HCT116 (cell line): Measurements from ENCODE around the gene SLTM. TPM values are rescaled to one million over a fixed set of nuclear protein-coding genes. Genes with fewer than 3 reads are reported as not detected.

Experiments
- ATAC-seq: fragments of 200-7000 bp; cut with Tn5 transposase; 2 replicates; pipeline ENCODE4 v1.9.1; 2020; ENCODE audit warnings: mild to moderate bottlenecking, moderate library complexity
- BruUV-seq: library from RNA; stranded (reverse); fragments of 400-500 nt; replicated peaks from 2 replicates; lab custom pipeline; 2021; lab: Mats Ljungman, UMichigan
- CTCF ChIA-PET: fragments of 300-600 bp; sonication (Branson Sonifier 250); formaldehyde crosslinking; loops from one replicate; lab custom pipeline; 2021; ENCODE audit warnings: antibody characterized with exemption; lab: Charles Lee
- POLR2A ChIA-PET: fragments of 300-600, 350-600 bp; sonication (Branson Sonifier 250); formaldehyde crosslinking; loops from one replicate; lab custom pipeline; 2021; ENCODE audit warnings: antibody characterized with exemption; lab: Charles Lee
- RAD21 ChIA-PET, 2 experiments: fragments of 300-600 bp; sonication (Branson Sonifier 250); formaldehyde crosslinking; loops; one replicate each; lab custom pipeline; 2023; ENCODE audit warnings: low total read pairs in 2 of 2; ENCODE audit not compliant: uncharacterized antibody in 2 of 2, unreplicated experiment in 2 of 2, low non-redundant PET in 1 of 2; lab: Charles Lee
- DNase-seq: peaks from one replicate; pipeline ENCODE4 v3.0.0-alpha.2; 2010; ENCODE audit warnings: low read depth, low spot score
- H2AFZ ChIP-seq: fragments of 200-600 bp; shearing (Covaris generic), sonication (generic); 2 replicates; pipeline ENCODE4 v1.6.1; 2017; ENCODE audit warnings: low read depth, mixed run types, mixed read lengths, antibody characterized with exemption, low read length; ENCODE audit not compliant: poor library complexity, severe bottlenecking
- H3K27ac ChIP-seq: 2 replicates; pipeline ENCODE4 v1.5.1; 2012; ENCODE audit warnings: low read depth, low read length
- H3K27me3 ChIP-seq: fragments of 200-600 bp; sonication (generic); 2 replicates; pipeline ENCODE4 v1.6.1; 2016; ENCODE audit warnings: mixed run types, low read length, mixed read lengths; ENCODE audit not compliant: insufficient read depth
- H3K36me3 ChIP-seq, 2 experiments: fragments of 200-500 bp in 1 of 2; fragments of 200-600 bp in 1 of 2; sonication (Bioruptor generic) in 1 of 2; sonication (generic) in 1 of 2; 2 replicates each; pipeline versions ENCODE4 v1.5.1 to v1.6.1; 2014 to 2016; ENCODE audit warnings: low read length in 2 of 2, inconsistent platforms in 1 of 2, mixed read lengths in 1 of 2, mixed run types in 1 of 2; ENCODE audit not compliant: insufficient read depth in 2 of 2, control insufficient read depth in 1 of 2
- H3K4me1 ChIP-seq, 2 experiments: fragments of 200-600 bp in 1 of 2; sonication (generic) in 1 of 2; 2 replicates each; pipeline versions ENCODE4 v1.5.1 to v1.6.1; 2012 to 2017; ENCODE audit warnings: low read length in 2 of 2, inconsistent platforms in 1 of 2, mild to moderate bottlenecking in 1 of 2, mixed read lengths in 1 of 2, mixed run types in 1 of 2, moderate library complexity in 1 of 2; ENCODE audit not compliant: insufficient read depth in 2 of 2, control insufficient read depth in 1 of 2
- H3K4me2 ChIP-seq: fragments of 200-600 bp; sonication (generic); 2 replicates; pipeline ENCODE4 v1.6.1; 2017; ENCODE audit warnings: mixed run types, low read length, mixed read lengths
- H3K4me3 ChIP-seq, 2 experiments: fragments of 200-600 bp in 1 of 2; sonication (generic) in 1 of 2; replicated peaks in 1 of 2; 2 replicates each; pipeline ENCODE4 v1.5.1; 2011 to 2016; ENCODE audit warnings: low read length in 2 of 2, control low read depth in 1 of 2, low read depth in 1 of 2, mild to moderate bottlenecking in 1 of 2, mixed read lengths in 1 of 2, mixed run types in 1 of 2
- H3K79me2 ChIP-seq: fragments of 200-600 bp; sonication (generic); 2 replicates; pipeline ENCODE4 v1.6.1; 2017; ENCODE audit warnings: mild to moderate bottlenecking, mixed run types, low read length, moderate library complexity, mixed read lengths; ENCODE audit not compliant: insufficient read depth
- H3K9ac ChIP-seq: fragments of 200-600 bp; sonication (generic); 2 replicates; pipeline ENCODE4 v1.6.1; 2016; ENCODE audit warnings: low read length, mixed read lengths
- H3K9me2 ChIP-seq: fragments of 200-600 bp; sonication (generic), shearing (Covaris generic); 2 replicates; pipeline ENCODE4 v1.6.1; 2017; ENCODE audit warnings: mixed run types, mild to moderate bottlenecking, moderate library complexity; ENCODE audit not compliant: insufficient read depth
- H3K9me3 ChIP-seq, 2 experiments: fragments of 200-500 bp in 1 of 2; fragments of 200-600 bp in 1 of 2; sonication (Bioruptor generic) in 1 of 2; sonication (generic) in 1 of 2; 2 replicates each; pipeline ENCODE4 v1.6.1; 2014 to 2017; ENCODE audit warnings: low read length in 2 of 2, mixed read lengths in 2 of 2, inconsistent platforms in 1 of 2, low read depth in 1 of 2, mild to moderate bottlenecking in 1 of 2, mixed run types in 1 of 2, moderate library complexity in 1 of 2; ENCODE audit not compliant: control insufficient read depth in 1 of 2, insufficient read depth in 1 of 2
- H4K20me1 ChIP-seq: fragments of 200-600 bp; sonication (generic), shearing (Covaris generic); 2 replicates; pipeline ENCODE4 v1.6.1; 2017; ENCODE audit warnings: mixed run types, mild to moderate bottlenecking, moderate library complexity; ENCODE audit not compliant: insufficient read depth
- ELF1 ChIP-seq: IDR thresholded peaks from 2 replicates; pipeline ENCODE4 v1.6.1; 2012; ENCODE audit warnings: low read depth, borderline replicate concordance
- SIN3A ChIP-seq: IDR thresholded peaks from 2 replicates; pipeline ENCODE4 v1.6.1; 2012; ENCODE audit warnings: low read depth
- SP1 ChIP-seq: IDR thresholded peaks from 2 replicates; pipeline ENCODE4 v1.6.1; 2012; ENCODE audit warnings: low read depth
- ZBTB33 ChIP-seq: IDR thresholded peaks from 2 replicates; pipeline ENCODE4 v1.6.1; 2011; ENCODE audit warnings: mild to moderate bottlenecking, low read length, moderate library complexity; ENCODE audit not compliant: insufficient replicate concordance; ENCODE audit errors: extremely low read depth
- intact Hi-C: fragments of 100-400 bp; cut with micrococcal nuclease; formaldehyde crosslinking; loops from 2 replicates; pipeline ENCODE4 v1.10.0; 2022
- total RNA-seq: library from RNA; stranded (reverse); gene quantifications from one replicate; pipeline ENCODE4 v1.2.1, GENCODE V29; 2021; ENCODE audit not compliant: unreplicated experiment

Gene SLTM
- total RNA-seq, 1 experiment from 2014 or later, result 88.7 TPM

- intact Hi-C loops, result no loop called here
- DNase-seq (no peak), ATAC-seq (no peak)
- Histone ChIP-seq H3K4me2 (no peak overlapping the region), H3K36me3 (peaks cover 24 to 41% of the 10 kb centered on the region in 2 experiments), H4K20me1 (peaks cover 9% of the 10 kb centered on the region), H3K9me2 (no peaks in the 10 kb centered on the region), H3K9ac (no peak overlapping the region), H3K27ac (no peak overlapping the region), H3K4me1 (no peaks in the 10 kb centered on the region), H2AFZ (no peak overlapping the region), H3K79me2 (peaks cover 95% of the 10 kb centered on the region), H3K4me3 (no peak overlapping the region), H3K27me3 (no peaks in the 10 kb centered on the region), H3K9me3 (no peaks in the 10 kb centered on the region)
- ChIA-PET POLR2A (no interaction called here), CTCF (no interaction called here), RAD21 (no interaction called here)
- no peak for TF ChIP-seq ZBTB33
- BruUV-seq, result no TSS peak
Observed at GRCh38 chr15:58924327-58924726, 9.2 kb downstream of the SLTM start.

GRCh38 chr15:58923696-58924300, 9.7 kb downstream of the SLTM start:
- H4K20me1 ChIP-seq, result peaks cover 9% of the 10 kb centered on the region
- ATAC-seq (no peak), DNase-seq (no peak)
- H3K4me3 ChIP-seq, result no peak overlapping the region
- H3K4me1 ChIP-seq, result no peaks in the 10 kb centered on the region
- H3K9me2 ChIP-seq, result no peaks in the 10 kb centered on the region
- peaks cover 95% of the 10 kb centered on the region for H3K79me2 ChIP-seq
- no peak overlapping the region for H2AFZ ChIP-seq
- intact Hi-C loops, result no loop called here
- H3K9me3 ChIP-seq, result no peaks in the 10 kb centered on the region
- no peak for TF ChIP-seq SP1
- TF ChIP-seq SIN3A, result no peak
- TF ChIP-seq ELF1, result no peak
- TF ChIP-seq, all 23 proteins: peak for 0
- ChIA-PET CTCF (no interaction called here), POLR2A (no interaction called here), RAD21 (no interaction called here)
- Histone ChIP-seq H3K27me3 (no peaks in the 10 kb centered on the region), H3K27ac (no peak overlapping the region), H3K36me3 (peaks cover 22 to 36% of the 10 kb centered on the region in 2 experiments), H3K4me2 (no peak overlapping the region), H3K9ac (no peak overlapping the region)
- BruUV-seq, result no TSS peak
